ENCODE data around the gene NOS3. TPM values are rescaled to one million over a fixed set of nuclear protein-coding genes. Genes with fewer than 3 reads are reported as not detected.

NOS3 gene
- total RNA-seq, 1 experiment from 2014 or later, result not detected

DNA sequence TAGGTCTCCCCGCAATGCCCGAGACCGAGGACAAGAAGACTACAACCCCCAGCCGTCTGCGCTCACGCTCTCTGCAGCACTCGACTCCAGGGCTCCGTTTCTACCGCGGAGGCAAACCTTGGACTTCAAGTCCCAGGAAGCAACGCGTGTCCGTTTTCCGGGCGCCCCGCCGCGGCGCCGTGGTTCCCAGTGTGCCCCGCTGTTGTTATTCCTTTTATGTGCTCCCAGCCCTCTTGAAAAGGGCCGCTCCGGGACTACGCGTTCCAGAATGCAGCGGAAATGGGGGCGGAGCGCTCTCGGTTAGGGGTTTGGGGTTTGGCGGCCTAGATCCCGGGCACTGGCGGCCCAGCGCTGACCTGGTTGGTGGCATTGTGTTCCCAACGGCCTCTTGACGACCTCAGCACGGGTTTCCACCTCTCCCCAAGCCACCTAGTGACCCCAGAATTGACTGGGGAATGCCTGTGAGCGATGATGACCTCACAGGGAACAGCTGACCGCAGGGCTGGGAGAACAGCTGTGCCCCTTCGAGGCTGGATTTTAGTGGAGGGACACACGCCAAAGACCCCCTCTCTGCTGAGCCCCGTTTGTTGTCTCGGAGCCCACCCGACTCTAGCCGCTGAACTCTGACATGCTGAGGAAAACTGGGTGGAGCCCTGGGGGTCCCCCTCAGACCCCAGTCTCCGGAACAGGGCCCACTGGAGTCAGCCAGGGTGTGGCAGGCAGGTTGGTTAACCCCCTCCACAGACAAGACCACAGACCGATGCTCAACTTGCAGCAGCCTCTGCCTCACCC is 67.4 kb downstream of the NOS3 start:
- DNase-seq (ENCODE audit: low read depth), result peak; percentile 100

DNA sequence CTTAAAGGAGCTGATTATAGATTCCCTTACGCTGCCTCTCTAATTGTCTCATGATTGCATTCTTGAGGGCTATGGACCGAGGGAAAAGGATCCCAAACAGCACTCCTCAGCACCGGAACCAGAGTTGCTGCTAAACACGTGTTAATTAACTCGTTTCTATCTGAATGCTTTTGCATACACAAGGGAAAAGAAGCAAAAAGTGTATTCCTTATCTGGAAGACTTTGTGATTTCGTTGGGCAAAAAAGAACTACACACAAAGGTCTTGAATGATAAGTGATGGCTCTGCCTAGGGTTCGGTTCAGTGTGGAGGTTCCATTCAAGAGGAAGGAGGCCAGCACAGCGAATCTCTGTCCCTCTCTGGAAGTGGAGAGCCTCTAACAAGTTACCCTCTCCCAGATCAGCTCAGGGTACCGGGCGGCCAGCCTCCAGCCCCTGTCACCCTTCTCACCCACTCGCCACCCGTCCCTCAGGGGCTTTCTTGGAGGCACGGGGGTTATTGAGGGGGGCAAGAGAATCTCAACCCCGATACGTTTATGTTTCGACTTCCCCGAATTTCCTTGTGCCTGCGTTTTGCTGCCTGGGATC is 68.1 kb downstream of the NOS3 start:
- no peak for DNase-seq (ENCODE audit: low read depth)

DNA sequence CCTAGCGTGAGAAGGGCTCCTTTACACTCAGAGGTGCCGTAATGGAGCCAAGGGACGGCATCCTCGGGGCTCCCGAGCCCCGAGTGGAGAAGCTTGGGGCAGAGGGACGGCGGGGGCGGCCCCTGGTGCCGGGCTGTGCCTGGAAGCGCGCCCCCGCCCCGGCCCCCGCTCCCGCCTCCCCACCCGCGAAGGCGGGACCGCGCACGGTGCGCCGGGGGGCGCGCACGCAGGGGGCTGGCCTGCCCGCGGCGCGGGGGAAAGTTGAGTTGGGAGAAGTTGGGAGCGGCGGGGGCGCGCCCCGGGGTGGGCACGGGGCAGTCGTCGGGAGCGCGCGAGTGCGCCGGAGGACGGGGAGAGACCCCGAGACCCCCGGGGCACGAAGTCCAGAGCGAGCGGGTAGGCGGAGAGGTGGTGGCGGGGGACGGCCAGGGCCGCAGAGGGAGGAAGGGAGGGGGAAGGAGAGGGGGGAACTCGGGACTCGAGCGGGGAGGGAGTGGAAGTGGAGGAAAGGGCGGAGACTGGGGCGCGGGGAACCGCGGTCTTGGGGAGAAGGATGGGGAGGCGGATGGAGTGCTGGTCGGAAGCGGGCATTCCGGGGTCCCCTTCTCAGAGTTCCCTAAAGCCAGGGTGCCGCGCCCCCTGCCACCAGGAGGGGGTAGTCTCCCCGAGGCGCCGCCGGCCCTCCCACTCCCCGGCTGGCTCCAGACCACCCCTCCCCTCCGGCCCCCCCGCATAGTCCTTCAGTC is 68.7 kb downstream of the NOS3 start, which contains the start of gene SLC4A2:
SLC4A2 (plus strand) TSS at position 223 of the 746 bp plus-strand sequence. CDS start 2,399 bp downstream, outside the sequence.
- peak; percentile 82 for DNase-seq (ENCODE audit: low read depth)

DNA sequence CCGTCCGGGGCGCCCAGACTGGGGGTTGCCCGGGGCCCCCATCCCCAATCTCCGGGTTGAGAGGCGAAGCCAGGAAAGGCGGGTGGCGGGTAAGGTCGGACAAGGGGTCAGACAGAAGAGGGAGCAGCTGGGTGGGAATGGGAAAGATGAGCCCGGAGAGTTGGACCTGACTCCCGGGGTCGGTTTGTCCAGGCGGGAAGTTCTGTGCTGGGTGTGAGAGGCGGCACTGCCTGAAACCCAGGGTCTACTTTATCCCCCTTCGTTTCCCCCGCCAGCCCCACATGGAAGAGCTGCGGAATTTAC is 69.2 kb downstream of the NOS3 start:
- no peak for DNase-seq (ENCODE audit: low read depth)

DNA sequence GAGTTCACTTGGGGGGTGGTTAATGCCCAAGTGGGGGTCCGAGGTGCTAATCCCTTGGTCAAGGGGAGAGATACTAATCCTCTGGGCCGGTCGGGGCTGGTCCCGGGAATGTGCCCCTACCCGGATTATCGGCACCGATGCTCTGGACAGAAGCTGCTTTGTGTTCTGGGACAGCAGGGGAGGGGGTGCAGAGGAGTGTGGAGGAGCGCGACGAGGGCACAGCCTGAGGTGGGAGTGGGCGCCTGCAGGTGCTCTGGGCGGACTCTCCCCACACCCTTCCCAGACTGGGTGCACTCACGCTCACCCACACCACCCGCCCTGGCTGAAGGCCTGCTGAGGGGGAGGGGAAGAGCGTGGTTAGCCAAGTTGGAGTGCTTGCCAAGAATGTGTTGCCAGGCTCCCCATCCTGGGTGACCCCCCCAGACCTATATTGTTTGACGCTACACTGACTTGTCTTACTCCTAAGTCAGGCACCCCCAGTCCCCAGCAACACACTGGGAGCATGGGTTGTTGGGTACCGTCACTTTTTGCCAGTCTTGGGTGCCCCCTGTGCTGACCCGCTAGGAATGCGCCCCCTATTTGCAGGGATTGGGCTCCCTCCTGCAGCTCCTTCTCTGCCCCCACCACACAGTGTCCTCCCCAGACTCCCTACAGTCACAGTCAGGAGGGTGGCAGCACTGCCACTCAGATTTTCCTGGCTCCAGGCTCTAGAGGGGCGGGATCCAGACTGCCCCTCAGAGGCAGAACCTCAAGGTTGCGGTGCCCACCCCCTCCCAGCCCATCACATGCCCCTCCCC is 69.8 kb downstream of the NOS3 start:
- peak; percentile 68 for DNase-seq (ENCODE audit: low read depth)

DNA sequence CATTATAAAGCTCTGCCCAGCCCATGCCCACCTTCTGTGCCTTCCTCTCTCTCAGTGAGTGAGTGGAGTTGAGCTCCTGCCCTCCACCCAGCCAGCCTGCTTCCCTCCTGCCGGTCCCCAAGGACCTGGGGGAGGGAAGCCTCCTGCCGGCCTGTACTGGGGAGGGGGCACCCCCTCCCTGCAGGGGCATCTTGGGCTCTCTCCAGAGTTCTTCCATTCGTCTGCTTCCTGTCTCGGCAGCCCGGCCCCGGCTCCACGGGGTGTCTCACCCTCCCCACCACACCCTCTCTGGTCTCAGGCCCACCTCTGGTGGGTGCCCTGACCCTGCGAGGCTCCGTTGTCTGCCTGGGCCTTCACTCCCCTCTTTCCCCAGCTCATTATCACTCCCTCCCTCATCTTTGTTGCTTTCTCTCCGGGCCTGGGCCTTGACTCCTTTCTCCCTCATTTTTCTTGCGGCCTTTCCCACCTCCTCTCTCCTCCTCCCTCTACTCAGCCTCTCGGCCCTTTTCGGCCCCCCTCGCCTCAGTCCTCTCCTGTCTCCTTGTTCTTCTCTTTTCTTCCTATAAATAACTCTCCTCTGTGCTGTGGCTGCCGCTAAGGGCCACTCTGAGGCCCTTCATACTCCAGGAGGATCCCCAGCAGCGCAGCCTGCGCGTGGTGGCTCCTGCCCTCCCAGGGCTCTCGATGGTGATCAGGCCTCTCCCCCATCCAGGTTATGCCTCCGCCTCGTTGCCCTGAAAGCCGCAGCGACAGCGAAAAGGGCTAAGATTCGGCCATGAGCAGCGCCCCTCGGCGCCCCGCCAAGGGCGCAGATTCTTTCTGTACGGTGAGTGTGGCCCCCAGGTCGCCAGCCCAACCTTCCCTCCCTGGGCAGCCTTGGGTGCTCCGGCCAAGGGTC is 70.6 kb downstream of the NOS3 start:
- no peak for DNase-seq (ENCODE audit: low read depth)

DNA sequence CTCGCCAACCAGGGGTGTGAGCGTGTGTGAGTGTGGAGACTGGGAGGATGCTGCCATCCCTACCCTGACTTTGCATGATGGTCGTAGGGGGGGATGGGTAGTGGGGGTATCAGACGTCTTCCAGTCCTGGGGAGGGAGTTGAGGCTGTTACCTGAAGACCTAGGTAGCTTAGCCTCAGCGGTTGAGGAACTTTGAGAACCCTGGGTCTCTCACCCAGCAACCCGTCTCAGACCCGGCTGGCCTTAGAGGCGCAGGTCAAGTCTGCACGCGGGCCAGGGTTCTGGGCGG is 71.2 kb downstream of the NOS3 start:
- DNase-seq (ENCODE audit: low read depth), result no peak

DNA sequence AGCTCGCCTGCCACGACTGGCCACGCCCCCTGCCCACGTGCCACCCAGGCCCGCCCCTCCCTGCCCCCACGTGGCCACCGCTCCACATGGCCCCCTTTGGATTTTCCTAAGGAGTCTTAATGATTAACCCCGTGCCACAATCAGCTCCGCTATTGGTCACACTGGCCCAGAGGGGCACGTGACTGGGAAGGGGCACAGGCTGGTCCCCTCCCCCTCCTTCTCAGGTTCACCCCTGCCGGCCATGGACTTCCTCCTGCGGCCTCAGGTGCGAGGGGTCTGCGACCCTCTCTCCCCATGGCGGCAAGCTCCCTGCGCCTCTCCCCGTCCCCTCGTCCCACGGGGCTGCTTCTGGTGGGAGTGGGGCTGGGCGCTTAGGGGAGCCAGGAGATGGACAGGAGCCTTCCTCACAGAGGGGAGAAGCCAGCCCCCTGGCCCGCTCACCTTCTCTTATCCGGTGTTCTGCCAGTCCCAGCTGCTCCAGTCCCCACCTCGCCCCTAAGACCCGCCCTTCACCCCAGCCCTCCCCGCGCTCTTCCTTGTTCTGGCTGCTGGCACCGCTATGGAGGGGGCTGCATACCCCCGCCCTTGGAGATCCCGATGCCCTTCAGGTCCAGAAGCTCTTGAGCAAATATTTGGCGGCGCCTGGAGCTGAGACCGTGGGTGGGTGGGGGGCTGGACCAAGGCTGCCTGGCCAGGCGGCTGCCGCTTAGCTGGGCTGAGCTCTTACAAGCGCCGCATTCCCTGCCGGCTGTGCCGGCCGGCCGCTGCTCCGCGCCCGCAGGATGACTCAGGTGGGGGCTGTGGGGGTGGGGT is 71.8 kb downstream of the NOS3 start:
- peak; percentile 76 for DNase-seq (ENCODE audit: low read depth)

DNA sequence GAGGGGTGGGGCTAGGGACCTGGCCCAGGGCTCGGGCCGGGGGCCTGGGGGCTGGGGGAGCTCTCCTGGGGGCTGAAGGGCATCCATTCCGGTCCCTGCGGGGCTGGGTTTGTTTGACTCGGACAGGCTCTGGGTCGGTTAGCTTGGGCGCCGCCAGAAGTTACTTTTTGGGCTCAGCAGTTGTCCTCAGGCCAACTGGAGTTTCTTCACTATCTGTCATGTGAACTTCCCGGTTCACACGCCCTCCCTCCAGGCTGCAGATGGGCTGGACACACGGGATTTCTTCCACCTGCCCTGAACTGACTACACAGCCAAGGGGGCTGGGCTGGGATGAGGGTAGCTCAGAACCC is 72.4 kb downstream of the NOS3 start:
- peak; percentile 86 for DNase-seq (ENCODE audit: low read depth)

Other genes with a start within 250 kb of the NOS3 start
- not detected in 2 replicates for gene TMEM176B, start 190.7 kb upstream of the NOS3 start, total RNA-seq (2014; rRNA removed)
- gene TMEM176A, start 190.2 kb upstream of the NOS3 start, total RNA-seq (2014; rRNA removed), result not detected in 2 replicates
- gene AOC1, start 138.5 kb upstream of the NOS3 start, total RNA-seq (2014; rRNA removed), result not detected in 2 replicates
- 0.11 TPM in 1 of 2 replicates, not detected in the other for gene KCNH2, start 12.7 kb upstream of the NOS3 start, total RNA-seq (2014; rRNA removed)
- 0.06 TPM in 2 replicates for gene ATG9B, start 33.5 kb downstream of the NOS3 start, total RNA-seq (2014; rRNA removed)
- 61.1 and 64.0 TPM in 2 replicates for gene ABCB8, start 37.4 kb downstream of the NOS3 start, total RNA-seq (2014; rRNA removed)
- gene ASIC3, start 57.5 kb downstream of the NOS3 start, total RNA-seq (2014; rRNA removed), result 0.19 and 2.2 TPM in 2 replicates
- gene CDK5, start 66.9 kb downstream of the NOS3 start, total RNA-seq (2014; rRNA removed), result 47.1 and 47.4 TPM in 2 replicates
- 274 and 291 TPM in 2 replicates for gene SLC4A2, start 68.6 kb downstream of the NOS3 start, total RNA-seq (2014; rRNA removed)
- 141 and 146 TPM in 2 replicates for gene FASTK, start 89.8 kb downstream of the NOS3 start, total RNA-seq (2014; rRNA removed)
- gene TMUB1, start 92.5 kb downstream of the NOS3 start, total RNA-seq (2014; rRNA removed), result 60.9 and 61.5 TPM in 2 replicates
- gene AGAP3, start 95.5 kb downstream of the NOS3 start, total RNA-seq (2014; rRNA removed), result 52.8 and 53.4 TPM in 2 replicates
- not detected in 2 replicates for gene GBX1, start 176.7 kb downstream of the NOS3 start, total RNA-seq (2014; rRNA removed)
- gene ASB10, start 196.2 kb downstream of the NOS3 start, total RNA-seq (2014; rRNA removed), result not detected in 2 replicates
- gene H2BK1, start 219.5 kb downstream of the NOS3 start, total RNA-seq (2014; rRNA removed), result not detected in 2 replicates
- gene ABCF2, start 236.2 kb downstream of the NOS3 start, total RNA-seq (2014; rRNA removed), result 111 and 115 TPM in 2 replicates
- gene CHPF2, start 241.5 kb downstream of the NOS3 start, total RNA-seq (2014; rRNA removed), result 123 and 133 TPM in 2 replicates